NCI-H1417 treated with DMSO at 0.1 percent for 48 hours (cell line): ENCODE data around the gene TBX2.

ENCODE experiments used
- DNase-seq: peaks from one replicate; lab custom pipeline; 2025; lab: John Stamatoyannopoulos, UW

Gene TBX2

GRCh38 chr17:61454381-61455323 is 55.0 kb downstream of the TBX2 start:
- no peak for DNase-seq

GRCh38 chr17:61455324-61456060 is 55.8 kb downstream of the TBX2 start:
- DNase-seq: no peak

GRCh38 chr17:61456061-61456681 is 56.5 kb downstream of the TBX2 start:
- no peak for DNase-seq

- DNase-seq: no peak
Observed at GRCh38 chr17:61456688-61457225, 57.1 kb downstream of the TBX2 start.

GRCh38 chr17:61457226-61457983 is 57.8 kb downstream of the TBX2 start:
- no peak for DNase-seq

GRCh38 chr17:61458000-61458399 is 58.4 kb downstream of the TBX2 start:
- no peak for DNase-seq

GRCh38 chr17:61458421-61459141 is 58.9 kb downstream of the TBX2 start:
- DNase-seq: no peak
